H1 (cell line): ENCODE results near the gene MAN2A1. TPM values are rescaled to one million over a fixed set of nuclear protein-coding genes. Genes with fewer than 3 reads are reported as not detected.

Experiments used
- CTCF ChIA-PET: fragments of 300-600 bp; sonication (Branson Sonifier 250); formaldehyde crosslinking; loops from one replicate; lab custom pipeline; 2021; ENCODE audit not compliant: partially characterized antibody; lab: Charles Lee
- POLR2A ChIA-PET: fragments of 300-600 bp; sonication (Branson Sonifier 250); formaldehyde crosslinking; loops from one replicate; lab custom pipeline; 2021; ENCODE audit warnings: inconsistent platforms; ENCODE audit not compliant: partially characterized antibody; lab: Charles Lee
- DNase-seq, 2 experiments: peaks; one replicate each; pipeline versions ENCODE4 v3.0.0 to v3.0.0-alpha.2; 2010 to 2022; ENCODE audit warnings: low spot score in 2 of 2, low read depth in 1 of 2, mixed read lengths in 1 of 2
- FAIRE-seq: peaks from 2 replicates; lab custom pipeline; 2011; peaks lifted over from hg19 to GRCh38; lab: Jason Lieb, UNC
- H2AFZ ChIP-seq: 2 replicates; pipeline ENCODE4 v1.8.1; 2012; ENCODE audit warnings: low read length, inconsistent platforms
- H2AK5ac ChIP-seq: 2 replicates; pipeline ENCODE4 v1.6.1; 2013; ENCODE audit warnings: low read depth, low read length
- H2BK120ac ChIP-seq: replicated peaks from 2 replicates; pipeline ENCODE3; 2013; ENCODE audit warnings: low read depth, low read length, inconsistent platforms
- H2BK12ac ChIP-seq: 2 replicates; pipeline ENCODE4 v1.6.1; 2013; ENCODE audit warnings: low read depth, low read length
- H2BK15ac ChIP-seq: 2 replicates; pipeline ENCODE4 v1.6.1; 2013; ENCODE audit warnings: low read length
- H2BK20ac ChIP-seq: 2 replicates; pipeline ENCODE4 v1.6.1; 2013; ENCODE audit warnings: low read length
- H2BK5ac ChIP-seq: 2 replicates; pipeline ENCODE4 v1.6.1; 2013; ENCODE audit warnings: low read depth, low read length
- H3K14ac ChIP-seq: 2 replicates; pipeline ENCODE4 v1.6.1; 2013; ENCODE audit warnings: inconsistent platforms; ENCODE audit not compliant: insufficient read length
- H3K18ac ChIP-seq: 2 replicates; pipeline ENCODE4 v1.6.1; 2013; ENCODE audit warnings: low read length; ENCODE audit errors: extremely low read depth
- H3K23ac ChIP-seq: 2 replicates; pipeline ENCODE4 v1.6.1; 2013; ENCODE audit warnings: inconsistent platforms; ENCODE audit not compliant: insufficient read length
- H3K23me2 ChIP-seq: 2 replicates; pipeline ENCODE4 v1.6.1; 2013; ENCODE audit warnings: low read depth, low read length
- H3K27ac ChIP-seq: 2 replicates; pipeline ENCODE4 v1.6.1; 2011; ENCODE audit warnings: low read depth, low read length, inconsistent platforms
- H3K27me3 ChIP-seq, 4 experiments: replicated peaks in 1 of 4; 1 replicate in 1 of 4; 2 replicates in 3 of 4; pipeline versions ENCODE4 v1.6.1 to v1.8.1; 2011 to 2013; ENCODE audit warnings: low read length in 3 of 4, mild to moderate bottlenecking in 3 of 4, inconsistent platforms in 2 of 4, mixed read lengths in 2 of 4, moderate library complexity in 1 of 4; ENCODE audit not compliant: control insufficient read depth in 3 of 4, insufficient read depth in 3 of 4; ENCODE audit errors: extremely low read depth in 1 of 4
- H3K36me3 ChIP-seq, 4 experiments: 2 replicates each; pipeline versions ENCODE4 v1.6.1 to v1.8.1; 2011 to 2013; ENCODE audit warnings: mild to moderate bottlenecking in 4 of 4, low read length in 3 of 4, moderate library complexity in 2 of 4, control low read depth in 1 of 4, inconsistent platforms in 1 of 4; ENCODE audit not compliant: insufficient read depth in 4 of 4, control insufficient read depth in 2 of 4
- H3K4ac ChIP-seq: replicated peaks from 2 replicates; pipeline ENCODE3; 2013; ENCODE audit warnings: low read length, low read depth, mixed read lengths, inconsistent platforms; ENCODE audit not compliant: insufficient read length
- H3K4me1 ChIP-seq, 4 experiments: replicated peaks in 1 of 4; 1 replicate in 1 of 4; 2 replicates in 3 of 4; pipeline versions ENCODE4 v1.6.1 to v1.8.1; 2011 to 2013; ENCODE audit warnings: low read length in 3 of 4, inconsistent platforms in 2 of 4, mixed read lengths in 1 of 4; ENCODE audit not compliant: insufficient read depth in 4 of 4, control insufficient read depth in 3 of 4
- H3K4me2 ChIP-seq, 2 experiments: 2 replicates each; pipeline versions ENCODE4 v1.6.1 to v1.8.1; 2011 to 2013; ENCODE audit warnings: low read depth in 2 of 2, low read length in 2 of 2, control low read depth in 1 of 2, inconsistent platforms in 1 of 2, mild to moderate bottlenecking in 1 of 2; ENCODE audit not compliant: insufficient read depth in 1 of 2
- H3K4me3 ChIP-seq, 4 experiments: fragments of 200-600, 300-600 bp in 1 of 4; sonication (generic), shearing (Covaris generic), sonication (Bioruptor Twin) in 1 of 4; 2 replicates each; pipeline versions ENCODE4 v1.5.1 to v1.8.1; 2011 to 2016; ENCODE audit warnings: low read length in 4 of 4, low read depth in 3 of 4, control low read depth in 2 of 4, inconsistent platforms in 2 of 4, mild to moderate bottlenecking in 2 of 4, mixed read lengths in 1 of 4, moderate library complexity in 1 of 4; ENCODE audit not compliant: insufficient read depth in 2 of 4; ENCODE audit errors: extremely low read depth in 1 of 4
- H3K56ac ChIP-seq: replicated peaks from 2 replicates; pipeline ENCODE3; 2013; ENCODE audit warnings: low read depth, mild to moderate bottlenecking, mixed read lengths, low read length, inconsistent platforms; ENCODE audit not compliant: insufficient read length
- H3K79me1 ChIP-seq: 2 replicates; pipeline ENCODE4 v1.6.1; 2013; ENCODE audit warnings: low read depth, low read length, control low read depth
- H3K79me2 ChIP-seq, 2 experiments: 2 replicates each; pipeline versions ENCODE4 v1.6.1 to v1.8.1; 2012 to 2013; ENCODE audit warnings: low read length in 2 of 2, mild to moderate bottlenecking in 2 of 2, inconsistent platforms in 1 of 2; ENCODE audit not compliant: insufficient read depth in 2 of 2, control insufficient read depth in 1 of 2
- H3K9ac ChIP-seq, 4 experiments: replicated peaks in 1 of 4; 1 replicate in 1 of 4; 2 replicates in 3 of 4; pipeline versions ENCODE4 v1.6.1 to v1.8.1; 2011 to 2013; ENCODE audit warnings: low read depth in 3 of 4, low read length in 3 of 4, control low read depth in 2 of 4, mild to moderate bottlenecking in 2 of 4, moderate library complexity in 2 of 4, inconsistent platforms in 1 of 4; ENCODE audit errors: extremely low read depth in 1 of 4
- H3K9me3 ChIP-seq, 2 experiments: 2 replicates each; pipeline versions ENCODE4 v1.6.1 to v1.8.1; 2012 to 2013; ENCODE audit warnings: mild to moderate bottlenecking in 2 of 2, moderate library complexity in 2 of 2, control low read depth in 1 of 2, inconsistent platforms in 1 of 2, low read depth in 1 of 2, low read length in 1 of 2, mixed read lengths in 1 of 2; ENCODE audit not compliant: insufficient read depth in 2 of 2
- H4K20me1 ChIP-seq, 2 experiments: replicated peaks in 1 of 2; 2 replicates each; pipeline versions ENCODE3 to v1.8.1; 2011 to 2013; ENCODE audit warnings: inconsistent platforms in 2 of 2, low read length in 2 of 2, mild to moderate bottlenecking in 1 of 2; ENCODE audit not compliant: insufficient read depth in 2 of 2, control insufficient read depth in 1 of 2
- H4K5ac ChIP-seq: 2 replicates; pipeline ENCODE4 v1.6.1; 2013; ENCODE audit warnings: low read length, low read depth, mixed read lengths, inconsistent platforms; ENCODE audit not compliant: insufficient read length
- H4K8ac ChIP-seq: 2 replicates; pipeline ENCODE4 v1.8.0; 2013; ENCODE audit warnings: mild to moderate bottlenecking, moderate library complexity, low read length, inconsistent platforms; ENCODE audit not compliant: insufficient read depth; ENCODE audit errors: extremely low read depth
- H4K91ac ChIP-seq: replicated peaks from 2 replicates; pipeline ENCODE3; 2013; ENCODE audit warnings: low read length, mixed read lengths, inconsistent platforms; ENCODE audit not compliant: insufficient read length
- BCL11A ChIP-seq, 2 experiments: IDR thresholded peaks; one replicate each; pipeline ENCODE4 v1.6.1; 2011; ENCODE audit warnings: low read depth in 2 of 2, low read length in 2 of 2, mild to moderate bottlenecking in 2 of 2
- CHD1 ChIP-seq: IDR thresholded peaks from 2 replicates; pipeline ENCODE4 v1.6.1; 2012; ENCODE audit warnings: low read depth, low read length, improper control_type of control experiment
- CTCF ChIP-seq, 3 experiments: IDR thresholded peaks; 1 replicate in 2 of 3; 2 replicates in 1 of 3; pipeline versions ENCODE4 v1.5.1 to v1.6.1; 2011; ENCODE audit warnings: low read length in 3 of 3, mild to moderate bottlenecking in 3 of 3, inconsistent platforms in 2 of 3, low read depth in 1 of 3, moderate library complexity in 1 of 3; ENCODE audit not compliant: insufficient read depth in 1 of 3; ENCODE audit errors: control extremely low read depth in 1 of 3
- EP300 ChIP-seq, 2 experiments: IDR thresholded peaks; 1 replicate in 1 of 2; 2 replicates in 1 of 2; pipeline ENCODE4 v1.6.1; 2011 to 2012; ENCODE audit warnings: low read depth in 2 of 2, low read length in 2 of 2, mild to moderate bottlenecking in 2 of 2, borderline replicate concordance in 1 of 2, inconsistent platforms in 1 of 2, moderate library complexity in 1 of 2
- POLR2AphosphoS5 ChIP-seq: IDR thresholded peaks from 2 replicates; pipeline ENCODE4 v1.6.1; 2011; ENCODE audit warnings: low read depth, low read length
- RNF2 ChIP-seq: fragments of 200-900, 300-1000 bp; sonication (generic); IDR thresholded peaks from 2 replicates; pipeline ENCODE4 v1.7.1; 2016; ENCODE audit warnings: borderline replicate concordance, low read depth, mild to moderate bottlenecking, antibody characterized with exemption, low read length; ENCODE audit not compliant: poor library complexity, severe bottlenecking; ENCODE audit errors: missing control alignments
- RXRA ChIP-seq: IDR thresholded peaks from 2 replicates; pipeline ENCODE4 v1.6.1; 2011; ENCODE audit warnings: low read depth, mild to moderate bottlenecking, low read length, moderate library complexity; ENCODE audit not compliant: insufficient read depth
- SUZ12 ChIP-seq: fragments of 200-600 bp; sonication (generic); IDR thresholded peaks from 2 replicates; pipeline ENCODE4 v1.6.1; 2012; ENCODE audit warnings: mild to moderate bottlenecking, inconsistent platforms, low read length, moderate library complexity, mixed read lengths
- TAF7 ChIP-seq: optimal IDR thresholded peaks from 2 replicates; pipeline ENCODE3; 2011; ENCODE audit warnings: low read depth, mild to moderate bottlenecking, inconsistent platforms, low read length, moderate library complexity, borderline replicate concordance
- TBP ChIP-seq: IDR thresholded peaks from 2 replicates; pipeline ENCODE4 v1.6.1; 2011; ENCODE audit warnings: low read depth, low read length, improper control_type of control experiment
- ZNF274 ChIP-seq: IDR thresholded peaks from 2 replicates; pipeline ENCODE4 v1.7.0; 2012; ENCODE audit warnings: low read length, borderline replicate concordance; ENCODE audit errors: extremely low read depth
- WGBS, 2 experiments: shearing (Covaris generic) in 1 of 2; methylation state at CpG; one replicate each; pipeline versions ENCODE4 v1.1.6 to v1.1.7; 2013 to 2015; ENCODE audit warnings: low lambda C conversion rate in 2 of 2, mixed read lengths in 2 of 2, inconsistent platforms in 1 of 2, low coverage in 1 of 2, missing lambda C conversion rate in 1 of 2; ENCODE audit not compliant: insufficient replicate concordance in 2 of 2, insufficient coverage in 1 of 2, insufficient read length in 1 of 2; ENCODE audit errors: extremely low coverage in 1 of 2, missing lambda C conversion rate in 1 of 2; 5-methylcytosine and 5-hydroxymethylcytosine counted together
- polyA plus RNA-seq, 7 experiments: library from polyadenylated mRNA; depleted of rRNA in 3 of 7; stranded (reverse) in 5 of 7; unstranded in 2 of 7; fragments of >200 nt in 5 of 7; fragments of 200-250 nt in 2 of 7; gene quantifications; 1 replicate in 5 of 7; 2 replicates in 1 of 7; 4 replicates in 1 of 7; pipeline versions ENCODE4 v1.2.1 to v1.2.3, GENCODE V29; 2011 to 2013; ENCODE audit warnings: missing spikeins in 2 of 7, mixed read lengths in 2 of 7
- total RNA-seq: library from RNA; stranded (reverse); fragmentation: NEBNext Ultra II Directional; extraction: Animal tissue kit (Norgen Biotek cat#: 25700); gene quantifications from 2 replicates; pipeline ENCODE4 v1.2.1, GENCODE V29; 2021

Gene MAN2A1
- total and polyA plus RNA-seq, 2 of the 8 experiments (the other 6 are each of a cell fraction or from before 2014, with no cell fraction given): 29.1 to 102 TPM

GRCh38 chr5:109767997-109768396 lies 78.3 kb downstream of the MAN2A1 start:
- H3K18ac ChIP-seq: no peak overlapping the region
- no peak overlapping the region for H3K9ac ChIP-seq
- H3K56ac ChIP-seq: no peak overlapping the region
- H2BK15ac ChIP-seq: no peak overlapping the region
- H2AFZ ChIP-seq: no peak overlapping the region
- H3K14ac ChIP-seq: no peak overlapping the region
- H4K20me1 ChIP-seq: peaks cover 0 to 4% of the 10 kb centered on the region in 2 experiments
- no peaks in the 10 kb centered on the region for H3K27me3 ChIP-seq
- peaks cover 0 to 26% of the 10 kb centered on the region in 2 experiments; a peak in 2 of 4 replicates for H3K79me2 ChIP-seq
- H4K8ac ChIP-seq: no peak overlapping the region
- H3K4me2 ChIP-seq: no peak overlapping the region
- H3K27ac ChIP-seq: no peak overlapping the region
- H3K79me1 ChIP-seq: peaks cover 1% of the 10 kb centered on the region; the same call in 1 of the 2 replicates
- H2AK5ac ChIP-seq: no peak overlapping the region
- H3K36me3 ChIP-seq: peaks cover 0 to 30% (median 1%) of the 10 kb centered on the region in 4 experiments; a peak in 3 of 8 replicates
- 86% methylated on average over 4 of the region's 4 CpGs; no CpG with 5 or more reads in 1 of the 2 experiments for WGBS, 2 experiments
- H2BK120ac ChIP-seq: no peak overlapping the region
- no peak overlapping the region for H4K5ac ChIP-seq
- H2BK5ac ChIP-seq: no peak overlapping the region
- DNase-seq (no peak), FAIRE-seq (no peak)
- ChIA-PET POLR2A (no interaction called here), CTCF (no interaction called here)
- no peak overlapping the region for H3K23ac ChIP-seq
- no peaks in the 10 kb centered on the region for H3K23me2 ChIP-seq
- no peak overlapping the region for H2BK20ac ChIP-seq
- no peak overlapping the region for H3K4me3 ChIP-seq
- H3K4ac ChIP-seq: no peak overlapping the region
- H2BK12ac ChIP-seq: no peak overlapping the region
- H3K9me3 ChIP-seq: no peaks in the 10 kb centered on the region
- no peak overlapping the region for H4K91ac ChIP-seq
- no peaks in the 10 kb centered on the region for H3K4me1 ChIP-seq
- TF ChIP-seq RNF2 (no peak), EP300 (IDR thresholded peaks at IDR 0.05; ENCODE audit: borderline replicate concordance in 1 of 2, low read depth in 2 of 2, low read length in 2 of 2) (no peak), TBP (no peak), ZNF274 (no peak), CTCF (IDR thresholded peaks at IDR 0.05; ENCODE audit: control extremely low read depth in 1 of 3, insufficient read depth in 1 of 3, low read depth in 1 of 3, low read length in 3 of 3) (no peak), POLR2AphosphoS5 (no peak), TAF7 (no peak), BCL11A (IDR thresholded peaks at IDR 0.05; ENCODE audit: low read depth in 2 of 2, low read length in 2 of 2) (no peak), RXRA (no peak), SUZ12 (no peak), CHD1 (no peak)
